NCI-H2196 (cell line): Measurements from ENCODE around the gene MAN2A1.
"Not testable (repeated sequence)": the region's sequence is repeated elsewhere in the genome, so short reads cannot be mapped to it uniquely, and the experiment has no call there.

Source experiments
- DNase-seq: peaks from one replicate; lab custom pipeline; 2025; ENCODE audit not compliant: unreplicated experiment; lab: John Stamatoyannopoulos, UW

Gene MAN2A1

GRCh38 chr5:109857405-109858031 lies 167.8 kb downstream of the MAN2A1 start:
- no peak for DNase-seq

- no peak for DNase-seq
Observed at GRCh38 chr5:109859537-109859936, 169.8 kb downstream of the MAN2A1 start.

- DNase-seq = no peak
Observed at GRCh38 chr5:109862301-109862700, 172.6 kb downstream of the MAN2A1 start.

- no peak for DNase-seq
Observed at GRCh38 chr5:109863752-109864151, 174.0 kb downstream of the MAN2A1 start.

- peak; percentile 74 for DNase-seq
Observed at GRCh38 chr5:109865637-109866036, 175.9 kb downstream of the MAN2A1 start.

GRCh38 chr5:109866051-109866450 lies 176.3 kb downstream of the MAN2A1 start:
- DNase-seq = peak; percentile 71

GRCh38 chr5:109868737-109869136 lies 179.0 kb downstream of the MAN2A1 start:
- no peak for DNase-seq

- no peak for DNase-seq
Observed at GRCh38 chr5:109873687-109874086, 184.0 kb downstream of the MAN2A1 start.

GRCh38 chr5:109874108-109874507 lies 184.4 kb downstream of the MAN2A1 start:
- no peak for DNase-seq

- DNase-seq = no peak
Observed at GRCh38 chr5:109876030-109876725, 186.5 kb downstream of the MAN2A1 start.

- no peak for DNase-seq
Observed at GRCh38 chr5:109876941-109877669, 187.4 kb downstream of the MAN2A1 start.

GRCh38 chr5:109877670-109878045 lies 187.9 kb downstream of the MAN2A1 start:
- no peak for DNase-seq

GRCh38 chr5:109878887-109879286 lies 189.2 kb downstream of the MAN2A1 start:
- no peak for DNase-seq

- peak; percentile 21 for DNase-seq
Observed at GRCh38 chr5:109880907-109881685, 191.4 kb downstream of the MAN2A1 start.

GRCh38 chr5:109882546-109882945 lies 192.8 kb downstream of the MAN2A1 start:
- no peak for DNase-seq

GRCh38 chr5:109884676-109885075 lies 194.9 kb downstream of the MAN2A1 start:
- DNase-seq = no peak

GRCh38 chr5:109885205-109885604 lies 195.5 kb downstream of the MAN2A1 start:
- no peak for DNase-seq

- DNase-seq = no peak
Observed at GRCh38 chr5:109888989-109889388, 199.3 kb downstream of the MAN2A1 start.

GRCh38 chr5:109893271-109893670 lies 203.5 kb downstream of the MAN2A1 start:
- DNase-seq = not testable (repeated sequence)

GRCh38 chr5:109898269-109899162 lies 208.8 kb downstream of the MAN2A1 start:
- no peak for DNase-seq
